Fibroblast of skin of left biceps (primary cell): ENCODE results near the gene RHO.

Source experiments
- DNase-seq, 2 experiments: peaks; one replicate each; pipeline ENCODE4 v3.0.0-alpha.2; 2013; ENCODE audit warnings: low read depth in 2 of 2

The RHO gene

GRCh38 chr3:129577366-129577765 is 48.9 kb downstream of the RHO start:
- no peak for DNase-seq

DNA sequence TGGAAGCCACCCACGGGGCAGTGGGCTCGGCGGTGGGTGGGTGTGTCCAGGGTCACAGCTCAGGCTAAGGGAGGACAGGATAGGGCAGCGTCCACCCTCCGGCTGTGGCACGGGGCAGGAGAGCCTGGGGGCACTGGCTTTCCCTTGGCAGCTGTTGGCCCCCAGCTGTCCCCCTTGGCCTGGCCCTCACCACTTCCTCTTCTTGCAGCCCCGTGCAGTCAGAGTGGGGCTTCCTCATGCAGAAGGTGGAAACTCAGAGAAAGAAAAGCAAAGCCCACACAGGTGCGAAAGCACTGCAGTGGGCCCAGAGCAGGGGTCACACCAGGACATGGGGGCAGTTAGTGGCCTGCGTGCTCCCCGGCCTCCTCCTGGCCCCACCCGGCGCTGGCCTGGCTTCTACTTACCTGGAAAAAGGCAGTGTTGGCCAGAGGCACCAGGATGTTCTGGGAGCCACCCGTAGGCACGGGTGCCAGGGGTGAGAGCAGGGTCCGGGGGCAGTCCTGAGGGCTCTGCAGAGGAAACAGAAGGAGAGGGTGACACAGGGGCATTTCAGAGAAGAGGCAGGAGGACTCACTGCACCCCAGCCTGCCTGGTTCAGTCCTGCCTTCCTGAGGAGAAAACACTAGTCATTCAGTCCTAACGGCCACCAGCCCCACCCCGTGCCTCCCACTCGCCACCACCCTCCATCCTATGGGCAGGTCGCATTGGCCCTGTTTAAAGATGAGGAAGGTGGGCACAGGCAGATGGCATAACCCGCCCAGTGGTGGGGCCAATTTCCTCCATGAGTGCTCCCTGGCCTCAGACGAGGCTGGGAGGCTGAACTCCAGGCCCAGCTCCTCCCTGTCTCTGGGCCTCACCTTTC is 49.7 kb downstream of the RHO start:
- no peak for DNase-seq

- DNase-seq, result no peak
These were observed 51.6 kb downstream of the RHO start for GRCh38 chr3:129579991-129580390.

DNA sequence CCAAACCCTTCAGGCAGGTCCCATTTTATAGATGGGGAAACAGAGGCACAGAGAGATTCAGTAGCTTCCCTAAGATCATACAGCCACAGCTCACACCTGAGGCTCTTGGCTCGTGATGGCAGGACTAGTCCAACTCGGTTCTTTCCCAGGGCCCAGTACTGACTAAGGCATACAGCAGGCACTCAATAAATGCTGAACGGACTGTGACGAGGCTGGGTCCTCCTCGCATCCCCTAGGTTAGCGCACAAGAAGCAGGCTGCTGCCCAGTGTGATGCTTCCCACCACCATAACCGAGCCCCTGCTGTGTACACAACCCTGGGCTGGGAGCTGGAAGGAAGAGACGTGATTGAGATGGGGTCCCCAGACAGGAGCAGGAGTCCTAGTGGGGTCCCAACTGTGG is 53.2 kb downstream of the RHO start:
- DNase-seq, result no peak

DNA sequence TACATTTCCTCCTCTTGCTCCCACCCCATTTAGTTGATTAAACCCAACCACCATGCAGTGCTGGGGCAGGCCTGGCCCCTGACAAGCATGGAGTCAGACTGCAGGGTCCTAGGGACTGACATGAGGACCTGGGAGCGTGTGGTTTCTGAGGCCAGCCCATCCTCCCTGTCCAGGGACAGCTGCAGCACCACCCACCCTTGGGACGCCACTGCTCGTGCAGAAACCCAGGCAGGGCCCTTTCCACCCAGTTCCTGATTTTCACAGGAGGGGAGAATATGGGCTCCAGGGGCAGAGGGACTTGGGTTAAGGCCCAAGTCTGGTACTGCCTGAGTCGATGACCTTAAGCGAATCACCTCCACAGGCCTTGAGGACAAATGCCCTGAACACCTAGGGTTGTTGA is 54.4 kb downstream of the RHO start:
- no peak for DNase-seq

DNA sequence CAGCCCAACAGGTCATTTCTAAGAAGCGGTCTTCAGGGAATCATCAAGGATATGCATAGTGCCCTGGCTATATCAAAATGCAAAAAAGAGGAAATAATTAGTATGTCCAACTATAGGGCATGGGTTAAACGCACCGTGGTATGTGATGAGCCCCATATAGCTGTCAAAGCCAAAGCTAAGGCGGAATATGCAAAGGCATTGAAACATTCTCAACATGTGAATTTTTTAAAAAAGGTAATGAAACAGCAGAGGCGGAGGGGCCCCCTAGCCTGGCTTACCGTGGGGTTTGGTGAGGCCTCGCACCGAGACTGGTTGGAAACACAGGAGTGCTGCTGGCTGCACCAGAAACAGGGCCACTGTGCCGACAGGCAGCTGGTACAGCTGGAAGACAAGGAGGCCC is 54.9 kb downstream of the RHO start:
- no peak for DNase-seq

DNA sequence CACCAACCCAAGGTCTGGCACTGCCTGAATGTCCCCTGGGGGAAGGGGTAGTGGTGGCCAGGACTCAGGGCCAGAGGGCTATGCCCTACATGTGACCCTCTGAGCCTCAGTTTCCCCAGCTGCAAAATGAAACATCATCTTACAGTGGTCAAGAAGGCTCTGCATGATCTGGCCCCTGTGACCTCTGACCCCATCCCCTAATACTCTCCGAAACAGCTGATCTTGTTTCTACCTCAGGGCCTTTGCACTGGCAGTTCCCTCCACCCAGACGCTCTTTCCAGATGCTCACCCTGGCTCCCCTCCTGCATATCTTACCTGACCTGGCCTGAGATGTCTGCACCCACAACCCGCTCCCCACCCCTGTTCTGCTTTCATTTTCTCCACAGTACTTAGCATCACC is 56.2 kb downstream of the RHO start:
- no peak for DNase-seq
